ENCODE results near the gene STK16. TPM values are rescaled to one million over a fixed set of nuclear protein-coding genes. Genes with fewer than 3 reads are reported as not detected.

Gene STK16
- total and polyA plus RNA-seq, 2 of the 13 experiments (the other 11 are each of a cell fraction or from before 2014, with no cell fraction given), result 28.0 to 50.9 TPM

DNA sequence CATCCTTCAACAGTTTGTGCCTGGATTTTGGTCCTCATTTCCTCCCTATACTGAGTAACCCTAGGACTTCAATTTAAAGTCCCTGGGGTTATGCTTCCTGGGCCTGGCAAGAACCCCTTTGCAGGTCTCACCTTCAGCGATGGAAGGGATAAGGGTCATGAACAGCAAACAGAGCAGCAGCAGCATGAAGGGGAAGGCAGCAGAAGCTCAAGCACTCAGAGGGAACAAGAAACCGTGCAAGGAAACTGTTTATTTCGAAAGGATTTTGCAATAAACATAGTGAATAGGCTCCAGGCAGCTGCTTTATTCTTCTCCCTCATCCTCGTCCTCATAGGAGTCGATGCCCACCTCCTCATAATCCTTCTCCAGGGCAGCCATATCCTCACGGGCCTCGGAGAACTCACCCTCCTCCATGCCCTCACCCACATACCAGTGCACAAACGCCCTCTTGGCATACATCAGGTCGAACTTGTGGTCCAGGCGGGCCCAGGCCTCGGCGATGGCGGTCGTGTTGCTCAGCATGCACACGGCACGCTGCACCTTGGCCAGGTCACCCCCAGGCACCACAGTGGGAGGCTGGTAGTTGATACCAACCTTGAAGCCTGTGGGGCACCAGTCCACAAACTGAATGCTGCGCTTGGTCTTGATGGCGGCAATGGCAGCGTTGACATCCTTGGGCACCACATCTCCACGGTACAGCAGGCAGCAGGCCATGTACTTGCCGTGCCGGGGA, 4.9 kb downstream of the STK16 start (continued):
- TF ChIP-seq, protein P1, sequence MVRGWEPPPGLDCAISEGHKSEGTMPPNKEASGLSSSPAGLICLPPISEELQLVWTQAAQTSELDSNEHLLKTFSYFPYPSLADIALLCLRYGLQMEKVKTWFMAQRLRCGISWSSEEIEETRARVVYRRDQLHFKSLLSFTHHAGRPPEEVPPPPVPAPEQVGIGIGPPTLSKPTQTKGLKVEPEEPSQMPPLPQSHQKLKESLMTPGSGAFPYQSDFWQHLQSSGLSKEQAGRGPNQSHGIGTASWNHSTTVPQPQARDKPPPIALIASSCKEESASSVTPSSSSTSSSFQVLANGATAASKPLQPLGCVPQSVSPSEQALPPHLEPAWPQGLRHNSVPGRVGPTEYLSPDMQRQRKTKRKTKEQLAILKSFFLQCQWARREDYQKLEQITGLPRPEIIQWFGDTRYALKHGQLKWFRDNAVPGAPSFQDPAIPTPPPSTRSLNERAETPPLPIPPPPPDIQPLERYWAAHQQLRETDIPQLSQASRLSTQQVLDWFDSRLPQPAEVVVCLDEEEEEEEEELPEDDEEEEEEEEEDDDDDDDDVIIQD (CRISPR knock-in tag; IDR thresholded peaks at IDR 0.05; ENCODE audit: low read depth), result peak; percentile 5; the same call in 1 of the 2 replicates
- TF ChIP-seq, protein P2, sequence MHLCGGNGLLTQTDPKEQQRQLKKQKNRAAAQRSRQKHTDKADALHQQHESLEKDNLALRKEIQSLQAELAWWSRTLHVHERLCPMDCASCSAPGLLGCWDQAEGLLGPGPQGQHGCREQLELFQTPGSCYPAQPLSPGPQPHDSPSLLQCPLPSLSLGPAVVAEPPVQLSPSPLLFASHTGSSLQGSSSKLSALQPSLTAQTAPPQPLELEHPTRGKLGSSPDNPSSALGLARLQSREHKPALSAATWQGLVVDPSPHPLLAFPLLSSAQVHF (CRISPR knock-in tag; IDR thresholded peaks at IDR 0.05), result no peak
- TF ChIP-seq SIX4 (CRISPR knock-in tag; IDR thresholded peaks at IDR 0.05) (no peak), KMT2B (CRISPR knock-in tag; IDR thresholded peaks at IDR 0.05) (no peak), ZC3H13 (CRISPR knock-in tag; IDR thresholded peaks at IDR 0.05) (peak; percentile 67; the same call in 1 of the 2 replicates), ZNF230 (CRISPR knock-in tag; IDR thresholded peaks at IDR 0.05) (no peak; the same call in 1 of the 2 replicates), ZNF124 (CRISPR knock-in tag; IDR thresholded peaks at IDR 0.05) (0 out of 2 replicates have a peak, but pooled peaks have one; percentile 0), ZNF337 (CRISPR knock-in tag; IDR thresholded peaks at IDR 0.05; ENCODE audit: borderline replicate concordance, low read depth) (no peak), NFKB2 (CRISPR knock-in tag; IDR thresholded peaks at IDR 0.05; ENCODE audit: borderline replicate concordance) (0 out of 2 replicates have a peak, but pooled peaks have one; percentile 24), KAT2B (IDR thresholded peaks at IDR 0.05; ENCODE audit: borderline replicate concordance, low read depth, low read length) (no peak), HDAC6 (IDR thresholded peaks at IDR 0.05; ENCODE audit: low read depth, low read length) (no peak), ZNF546 (CRISPR knock-in tag; conservative IDR thresholded peaks at IDR 0.05) (0 out of 2 replicates have a peak, but pooled peaks have one; percentile 32)
- TF ChIP-seq, protein P3, sequence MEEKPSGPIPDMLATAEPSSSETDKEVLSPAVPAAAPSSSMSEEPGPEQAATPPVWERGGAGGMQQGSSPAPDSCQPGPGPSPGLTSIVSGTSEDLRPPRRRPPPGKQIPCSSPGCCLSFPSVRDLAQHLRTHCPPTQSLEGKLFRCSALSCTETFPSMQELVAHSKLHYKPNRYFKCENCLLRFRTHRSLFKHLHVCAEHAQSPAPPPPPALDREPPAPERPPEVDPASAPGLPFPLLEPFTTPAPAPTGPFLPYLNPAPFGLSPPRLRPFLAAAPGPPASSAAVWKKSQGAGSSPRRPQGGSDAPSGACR (CRISPR knock-in tag; IDR thresholded peaks at IDR 0.05), result 0 out of 2 replicates have a peak, but pooled peaks have one; percentile 32
- TF ChIP-seq, protein P4, sequence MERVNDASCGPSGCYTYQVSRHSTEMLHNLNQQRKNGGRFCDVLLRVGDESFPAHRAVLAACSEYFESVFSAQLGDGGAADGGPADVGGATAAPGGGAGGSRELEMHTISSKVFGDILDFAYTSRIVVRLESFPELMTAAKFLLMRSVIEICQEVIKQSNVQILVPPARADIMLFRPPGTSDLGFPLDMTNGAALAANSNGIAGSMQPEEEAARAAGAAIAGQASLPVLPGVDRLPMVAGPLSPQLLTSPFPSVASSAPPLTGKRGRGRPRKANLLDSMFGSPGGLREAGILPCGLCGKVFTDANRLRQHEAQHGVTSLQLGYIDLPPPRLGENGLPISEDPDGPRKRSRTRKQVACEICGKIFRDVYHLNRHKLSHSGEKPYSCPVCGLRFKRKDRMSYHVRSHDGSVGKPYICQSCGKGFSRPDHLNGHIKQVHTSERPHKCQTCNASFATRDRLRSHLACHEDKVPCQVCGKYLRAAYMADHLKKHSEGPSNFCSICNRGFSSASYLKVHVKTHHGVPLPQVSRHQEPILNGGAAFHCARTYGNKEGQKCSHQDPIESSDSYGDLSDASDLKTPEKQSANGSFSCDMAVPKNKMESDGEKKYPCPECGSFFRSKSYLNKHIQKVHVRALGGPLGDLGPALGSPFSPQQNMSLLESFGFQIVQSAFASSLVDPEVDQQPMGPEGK (CRISPR knock-in tag; IDR thresholded peaks at IDR 0.05), result no peak
- TF ChIP-seq, protein P5, sequence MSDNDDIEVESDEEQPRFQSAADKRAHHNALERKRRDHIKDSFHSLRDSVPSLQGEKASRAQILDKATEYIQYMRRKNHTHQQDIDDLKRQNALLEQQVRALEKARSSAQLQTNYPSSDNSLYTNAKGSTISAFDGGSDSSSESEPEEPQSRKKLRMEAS (IDR thresholded peaks at IDR 0.05), result 0 out of 2 replicates have a peak, but pooled peaks have one; percentile 12
- TF ChIP-seq, protein P6, sequence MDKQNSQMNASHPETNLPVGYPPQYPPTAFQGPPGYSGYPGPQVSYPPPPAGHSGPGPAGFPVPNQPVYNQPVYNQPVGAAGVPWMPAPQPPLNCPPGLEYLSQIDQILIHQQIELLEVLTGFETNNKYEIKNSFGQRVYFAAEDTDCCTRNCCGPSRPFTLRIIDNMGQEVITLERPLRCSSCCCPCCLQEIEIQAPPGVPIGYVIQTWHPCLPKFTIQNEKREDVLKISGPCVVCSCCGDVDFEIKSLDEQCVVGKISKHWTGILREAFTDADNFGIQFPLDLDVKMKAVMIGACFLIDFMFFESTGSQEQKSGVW (CRISPR knock-in tag; IDR thresholded peaks at IDR 0.05; ENCODE audit: borderline replicate concordance), result no peak
- TF ChIP-seq, protein P7, sequence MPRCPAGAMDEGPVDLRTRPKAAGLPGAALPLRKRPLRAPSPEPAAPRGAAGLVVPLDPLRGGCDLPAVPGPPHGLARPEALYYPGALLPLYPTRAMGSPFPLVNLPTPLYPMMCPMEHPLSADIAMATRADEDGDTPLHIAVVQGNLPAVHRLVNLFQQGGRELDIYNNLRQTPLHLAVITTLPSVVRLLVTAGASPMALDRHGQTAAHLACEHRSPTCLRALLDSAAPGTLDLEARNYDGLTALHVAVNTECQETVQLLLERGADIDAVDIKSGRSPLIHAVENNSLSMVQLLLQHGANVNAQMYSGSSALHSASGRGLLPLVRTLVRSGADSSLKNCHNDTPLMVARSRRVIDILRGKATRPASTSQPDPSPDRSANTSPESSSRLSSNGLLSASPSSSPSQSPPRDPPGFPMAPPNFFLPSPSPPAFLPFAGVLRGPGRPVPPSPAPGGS (CRISPR knock-in tag; IDR thresholded peaks at IDR 0.05), result peak; percentile 9; the same call in 1 of the 2 replicates
